Neuron (in vitro differentiated cells): ENCODE results near the gene KIAA0825.

ENCODE experiments used
- H2AFZ ChIP-seq: one replicate; pipeline ENCODE4 v1.6.1; 2013; ENCODE audit warnings: low read depth, mild to moderate bottlenecking, inconsistent platforms, low read length, moderate library complexity
- H3K27me3 ChIP-seq: one replicate; pipeline ENCODE4 v1.6.1; 2013; ENCODE audit warnings: low read length; ENCODE audit not compliant: insufficient read depth
- H3K36me3 ChIP-seq: one replicate; pipeline ENCODE4 v1.6.1; 2013; ENCODE audit warnings: low read length; ENCODE audit not compliant: insufficient read depth
- H3K4me1 ChIP-seq: one replicate; pipeline ENCODE4 v1.6.1; 2013; ENCODE audit warnings: low read length; ENCODE audit not compliant: insufficient read depth
- H3K4me3 ChIP-seq: 2 replicates; pipeline ENCODE4 v1.5.1; 2013; ENCODE audit warnings: mild to moderate bottlenecking, low read length, moderate library complexity
- H3K9me3 ChIP-seq: one replicate; pipeline ENCODE4 v1.6.1; 2013; ENCODE audit warnings: low read length

Gene KIAA0825

GRCh38 chr5:94103514-94104245 is 514.7 kb downstream of the KIAA0825 start:
- no peaks in the 10 kb centered on the region for H3K36me3 ChIP-seq
- H3K9me3 ChIP-seq = peaks cover 3% of the 10 kb centered on the region
- H3K4me3 ChIP-seq = no peak overlapping the region
- no peak overlapping the region for H2AFZ ChIP-seq
- peaks cover 10% of the 10 kb centered on the region for H3K4me1 ChIP-seq
- no peaks in the 10 kb centered on the region for H3K27me3 ChIP-seq
